HUES64 (cell line): ENCODE measurements around the gene SNAP23.

Experiments
- H3K27ac ChIP-seq: 2 replicates; pipeline ENCODE4 v1.7.0; 2013; ENCODE audit warnings: low read depth, low read length, inconsistent platforms
- H3K27me3 ChIP-seq: 2 replicates; pipeline ENCODE4 v1.6.1; 2013; ENCODE audit warnings: mild to moderate bottlenecking, low read length; ENCODE audit not compliant: insufficient read depth
- H3K36me3 ChIP-seq: 2 replicates; pipeline ENCODE4 v1.6.1; 2013; ENCODE audit warnings: mild to moderate bottlenecking, low read length; ENCODE audit not compliant: insufficient read depth
- H3K4me1 ChIP-seq: 2 replicates; pipeline ENCODE4 v1.6.1; 2013; ENCODE audit warnings: mild to moderate bottlenecking, low read length, moderate library complexity; ENCODE audit not compliant: insufficient read depth
- H3K4me3 ChIP-seq: 2 replicates; pipeline ENCODE4 v1.5.1; 2013; ENCODE audit warnings: mild to moderate bottlenecking, low read length, moderate library complexity
- H3K9ac ChIP-seq: 2 replicates; pipeline ENCODE4 v1.6.1; 2013; ENCODE audit warnings: mild to moderate bottlenecking, low read depth, low read length
- H3K9me3 ChIP-seq: 2 replicates; pipeline ENCODE4 v1.6.1; 2013; ENCODE audit warnings: low read depth, low read length; ENCODE audit not compliant: insufficient read depth
- WGBS: fragments of 150-250, 120-280 bp; methylation state at CpG from one replicate; pipeline ENCODE4 v1.1.7; 2013; ENCODE audit warnings: missing lambda C conversion rate; 5-methylcytosine and 5-hydroxymethylcytosine counted together

The SNAP23 gene

GRCh38 chr15:42498212-42499068 lies 3.0 kb downstream of the SNAP23 start:
- no peak overlapping the region for H3K9ac ChIP-seq
- no peaks in the 10 kb centered on the region for H3K36me3 ChIP-seq
- no peak overlapping the region for H3K27ac ChIP-seq
- H3K9me3 ChIP-seq: no peaks in the 10 kb centered on the region
- no peak overlapping the region for H3K4me3 ChIP-seq
- H3K27me3 ChIP-seq: no peaks in the 10 kb centered on the region
- peaks cover 16% of the 10 kb centered on the region for H3K4me1 ChIP-seq
- WGBS: 79% methylated on average over 6 of the region's 6 CpGs

GRCh38 chr15:42499858-42500609 lies 4.6 kb downstream of the SNAP23 start:
- Histone ChIP-seq H3K9ac (no peak overlapping the region; the same call in 1 of the 2 replicates), H3K27ac (no peak overlapping the region), H3K27me3 (no peaks in the 10 kb centered on the region), H3K4me3 (no peak overlapping the region), H3K36me3 (no peaks in the 10 kb centered on the region), H3K4me1 (peaks cover 20% of the 10 kb centered on the region), H3K9me3 (no peaks in the 10 kb centered on the region)
- 84% methylated on average over 11 of the region's 12 CpGs for WGBS

- H3K36me3 ChIP-seq: no peaks in the 10 kb centered on the region
- no peak overlapping the region for H3K4me3 ChIP-seq
- no peak overlapping the region for H3K27ac ChIP-seq
- peaks cover 14% of the 10 kb centered on the region for H3K4me1 ChIP-seq
- WGBS: 94% methylated on average over 4 of the region's 4 CpGs
- no peak overlapping the region for H3K9ac ChIP-seq
- H3K9me3 ChIP-seq: no peaks in the 10 kb centered on the region
- no peaks in the 10 kb centered on the region for H3K27me3 ChIP-seq
Observed at GRCh38 chr15:42502477-42502876, 7.0 kb downstream of the SNAP23 start.

GRCh38 chr15:42503825-42504224 lies 8.4 kb downstream of the SNAP23 start:
- Histone ChIP-seq H3K4me1 (peaks cover 14% of the 10 kb centered on the region), H3K4me3 (no peak overlapping the region), H3K9ac (no peak overlapping the region), H3K27me3 (no peaks in the 10 kb centered on the region), H3K27ac (no peak overlapping the region), H3K36me3 (no peaks in the 10 kb centered on the region), H3K9me3 (no peaks in the 10 kb centered on the region)
- 93% methylated on average over 1 of the region's 1 CpG for WGBS

GRCh38 chr15:42504631-42505030 lies 9.2 kb downstream of the SNAP23 start:
- Histone ChIP-seq H3K27me3 (no peaks in the 10 kb centered on the region), H3K27ac (no peak overlapping the region), H3K9me3 (no peaks in the 10 kb centered on the region), H3K9ac (no peak overlapping the region), H3K36me3 (no peaks in the 10 kb centered on the region), H3K4me3 (no peak overlapping the region), H3K4me1 (peaks cover 9% of the 10 kb centered on the region)
- 98% methylated on average over 2 of the region's 3 CpGs for WGBS

- 100% methylated on average over 3 of the region's 4 CpGs for WGBS
- H3K9ac ChIP-seq: no peak overlapping the region
- H3K27ac ChIP-seq: no peak overlapping the region
- H3K9me3 ChIP-seq: no peaks in the 10 kb centered on the region
- no peak overlapping the region for H3K4me3 ChIP-seq
- H3K36me3 ChIP-seq: peaks cover 13% of the 10 kb centered on the region; the same call in 1 of the 2 replicates
- 0 out of 2 replicates have a peak, but pooled peaks cover 3% of the 10 kb centered on the region for H3K4me1 ChIP-seq
- no peaks in the 10 kb centered on the region for H3K27me3 ChIP-seq
Observed at GRCh38 chr15:42507514-42507913, 12.1 kb downstream of the SNAP23 start.

- H3K27ac ChIP-seq: no peak overlapping the region
- no peak overlapping the region for H3K4me3 ChIP-seq
- no peak overlapping the region for H3K9ac ChIP-seq
- H3K9me3 ChIP-seq: no peaks in the 10 kb centered on the region
- H3K27me3 ChIP-seq: no peaks in the 10 kb centered on the region
- 95% methylated on average over 9 of the region's 9 CpGs for WGBS
- 0 out of 2 replicates have a peak, but pooled peaks cover 3% of the 10 kb centered on the region for H3K4me1 ChIP-seq
- H3K36me3 ChIP-seq: peaks cover 20% of the 10 kb centered on the region
Observed at GRCh38 chr15:42508263-42508690, 12.8 kb downstream of the SNAP23 start.

GRCh38 chr15:42510258-42511006 lies 15.0 kb downstream of the SNAP23 start:
- no peaks in the 10 kb centered on the region for H3K9me3 ChIP-seq
- no peaks in the 10 kb centered on the region for H3K27me3 ChIP-seq
- H3K36me3 ChIP-seq: peaks cover 37% of the 10 kb centered on the region
- H3K9ac ChIP-seq: no peak overlapping the region
- 90% methylated on average over 4 of the region's 4 CpGs for WGBS
- H3K4me1 ChIP-seq: no peaks in the 10 kb centered on the region
- H3K4me3 ChIP-seq: no peak overlapping the region
- H3K27ac ChIP-seq: no peak overlapping the region

GRCh38 chr15:42511007-42511391 lies 15.6 kb downstream of the SNAP23 start:
- no peaks in the 10 kb centered on the region for H3K4me1 ChIP-seq
- no peak overlapping the region for H3K4me3 ChIP-seq
- no peaks in the 10 kb centered on the region for H3K27me3 ChIP-seq
- no peak overlapping the region for H3K9ac ChIP-seq
- no peaks in the 10 kb centered on the region for H3K9me3 ChIP-seq
- 93% methylated on average over 4 of the region's 4 CpGs for WGBS
- no peak overlapping the region for H3K27ac ChIP-seq
- peaks cover 42% of the 10 kb centered on the region for H3K36me3 ChIP-seq

GRCh38 chr15:42523331-42523730 lies 27.9 kb downstream of the SNAP23 start:
- no peak overlapping the region for H3K27ac ChIP-seq
- H3K4me3 ChIP-seq: no peak overlapping the region
- H3K4me1 ChIP-seq: no peaks in the 10 kb centered on the region
- H3K9me3 ChIP-seq: no peaks in the 10 kb centered on the region
- no peaks in the 10 kb centered on the region for H3K27me3 ChIP-seq
- no peak overlapping the region for H3K9ac ChIP-seq
- WGBS: 93% methylated on average over 2 of the region's 2 CpGs
- H3K36me3 ChIP-seq: peaks cover 58% of the 10 kb centered on the region

- WGBS: 96% methylated on average over 3 of the region's 3 CpGs
Observed at GRCh38 chr15:42528970-42529369, 33.5 kb downstream of the SNAP23 start.

More at GRCh38 chr15:42528970-42529369, 33.5 kb downstream of the SNAP23 start:
- no peaks in the 10 kb centered on the region for H3K27me3 ChIP-seq
- H3K9me3 ChIP-seq: no peaks in the 10 kb centered on the region
- H3K36me3 ChIP-seq: peaks cover 64% of the 10 kb centered on the region
- no peak overlapping the region for H3K4me3 ChIP-seq
- no peak overlapping the region for H3K9ac ChIP-seq
- H3K4me1 ChIP-seq: no peaks in the 10 kb centered on the region
- H3K27ac ChIP-seq: no peak overlapping the region
